ENCODE measurements around the gene MRTFA. TPM values are rescaled to one million over a fixed set of nuclear protein-coding genes. Genes with fewer than 3 reads are reported as not detected.
"Not testable (repeated sequence)": the region's sequence is repeated elsewhere in the genome, so short reads cannot be mapped to it uniquely, and the experiment has no call there.

The MRTFA gene
- total RNA-seq, result 49.8 TPM
- long read RNA-seq, partial matches to known transcripts, result 8 of 25 reads
- long read RNA-seq, other reads (novel, unspliced or antisense), result 17 of 25 reads

DNA sequence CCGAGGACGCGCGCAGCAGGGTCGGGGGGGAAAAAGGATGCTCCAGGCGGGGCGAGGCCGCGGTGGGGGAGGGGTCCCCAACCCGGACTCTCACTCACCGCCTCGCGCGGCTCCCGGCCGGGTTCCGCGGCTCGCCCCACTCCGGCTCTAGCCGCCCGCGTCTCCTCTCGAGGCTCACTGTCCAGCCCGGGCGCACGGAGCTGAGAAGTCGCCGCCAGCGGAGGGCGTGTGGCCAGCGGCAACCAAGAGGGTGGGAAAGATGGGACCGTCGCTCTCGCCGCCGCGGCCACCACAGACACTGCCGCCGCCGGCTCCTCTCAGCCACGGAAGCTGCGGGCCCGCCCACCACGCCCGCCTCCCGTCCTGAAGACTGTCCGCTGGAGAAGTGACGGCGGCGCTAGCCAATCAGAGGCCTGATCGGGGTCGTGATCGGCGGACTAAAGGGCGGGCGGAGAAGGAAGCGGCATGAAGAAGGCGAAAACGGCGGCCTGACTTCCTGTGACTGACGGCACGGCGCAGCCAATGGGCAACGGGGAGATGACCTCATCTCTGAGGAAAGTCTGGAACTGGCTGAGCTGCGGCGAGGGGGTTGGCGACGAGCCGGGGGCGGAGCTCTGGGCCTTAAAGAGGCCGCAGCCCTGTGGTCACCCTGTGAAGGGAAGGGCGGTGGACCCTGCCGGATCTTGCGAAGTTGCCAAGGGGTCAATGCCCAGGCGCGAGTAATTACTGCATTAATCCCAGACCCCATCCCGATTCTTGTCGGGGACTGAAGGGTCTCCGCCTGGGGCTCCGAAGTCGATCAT, at the start of gene MRTFA:
Gene MRTFA, minus strand, starts transcription at position 340 of the 803 bp plus-strand sequence.
- peak; percentile 100 for DNase-seq (ENCODE audit: low spot score)

DNA sequence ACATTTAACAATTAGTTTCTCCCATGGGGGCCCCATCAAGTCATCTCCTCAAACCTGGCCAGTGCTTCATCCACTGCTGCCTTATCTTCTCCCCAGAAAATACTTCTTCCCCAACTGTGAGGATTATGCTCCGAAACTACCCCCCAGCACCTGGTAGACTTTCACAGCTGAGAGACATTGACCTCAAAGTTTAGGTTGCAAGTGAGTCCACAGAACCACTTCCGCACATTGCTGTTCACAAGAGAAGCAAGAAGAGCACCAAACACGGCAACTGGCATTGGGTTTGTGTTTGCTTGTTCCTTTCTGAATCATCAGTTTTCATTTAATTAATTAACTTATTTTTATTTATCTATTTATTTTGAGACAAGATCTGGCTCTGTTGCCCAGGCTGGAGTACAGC, 48.9 kb upstream of the MRTFA start:
- DNase-seq (ENCODE audit: low spot score), result no peak

DNA sequence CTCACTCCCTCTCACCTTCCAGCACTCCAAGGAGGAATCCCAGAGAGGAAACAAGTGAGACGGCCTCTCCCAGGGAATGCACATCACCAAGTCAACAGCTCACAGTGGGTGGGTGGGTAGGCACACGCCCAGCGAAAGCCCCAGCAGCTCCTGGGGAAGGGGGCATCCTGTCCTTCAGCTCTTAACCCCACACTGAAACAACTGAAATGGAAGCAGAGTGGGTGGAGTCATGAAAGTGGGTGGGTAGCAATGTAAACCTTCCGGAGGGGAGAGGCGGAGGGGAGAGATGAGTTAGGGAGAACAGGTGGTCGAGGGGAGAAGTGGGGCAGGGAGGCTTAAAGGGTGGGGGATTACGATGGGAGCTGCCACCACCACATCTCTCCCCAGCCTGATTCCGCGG, 48.2 kb upstream of the MRTFA start:
- no peak for DNase-seq (ENCODE audit: low spot score)

DNA sequence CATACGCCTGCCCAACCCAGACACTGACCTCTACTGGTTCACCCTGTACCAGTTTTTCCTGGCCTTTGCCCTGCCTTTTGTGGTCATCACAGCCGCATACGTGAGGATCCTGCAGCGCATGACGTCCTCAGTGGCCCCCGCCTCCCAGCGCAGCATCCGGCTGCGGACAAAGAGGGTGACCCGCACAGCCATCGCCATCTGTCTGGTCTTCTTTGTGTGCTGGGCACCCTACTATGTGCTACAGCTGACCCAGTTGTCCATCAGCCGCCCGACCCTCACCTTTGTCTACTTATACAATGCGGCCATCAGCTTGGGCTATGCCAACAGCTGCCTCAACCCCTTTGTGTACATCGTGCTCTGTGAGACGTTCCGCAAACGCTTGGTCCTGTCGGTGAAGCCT, 44.9 kb upstream of the MRTFA start:
- DNase-seq (ENCODE audit: low spot score), result no peak

DNA sequence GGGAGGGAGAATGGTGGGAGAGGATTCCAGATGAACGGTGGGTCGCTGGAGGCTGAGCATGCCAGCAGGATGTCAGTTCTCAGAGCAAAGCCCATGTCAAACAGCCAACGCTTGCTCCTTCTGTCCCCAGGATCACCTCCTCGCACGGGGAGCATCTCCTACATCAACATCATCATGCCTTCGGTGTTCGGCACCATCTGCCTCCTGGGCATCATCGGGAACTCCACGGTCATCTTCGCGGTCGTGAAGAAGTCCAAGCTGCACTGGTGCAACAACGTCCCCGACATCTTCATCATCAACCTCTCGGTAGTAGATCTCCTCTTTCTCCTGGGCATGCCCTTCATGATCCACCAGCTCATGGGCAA, 44.3 kb upstream of the MRTFA start:
- no peak for DNase-seq (ENCODE audit: low spot score)

DNA sequence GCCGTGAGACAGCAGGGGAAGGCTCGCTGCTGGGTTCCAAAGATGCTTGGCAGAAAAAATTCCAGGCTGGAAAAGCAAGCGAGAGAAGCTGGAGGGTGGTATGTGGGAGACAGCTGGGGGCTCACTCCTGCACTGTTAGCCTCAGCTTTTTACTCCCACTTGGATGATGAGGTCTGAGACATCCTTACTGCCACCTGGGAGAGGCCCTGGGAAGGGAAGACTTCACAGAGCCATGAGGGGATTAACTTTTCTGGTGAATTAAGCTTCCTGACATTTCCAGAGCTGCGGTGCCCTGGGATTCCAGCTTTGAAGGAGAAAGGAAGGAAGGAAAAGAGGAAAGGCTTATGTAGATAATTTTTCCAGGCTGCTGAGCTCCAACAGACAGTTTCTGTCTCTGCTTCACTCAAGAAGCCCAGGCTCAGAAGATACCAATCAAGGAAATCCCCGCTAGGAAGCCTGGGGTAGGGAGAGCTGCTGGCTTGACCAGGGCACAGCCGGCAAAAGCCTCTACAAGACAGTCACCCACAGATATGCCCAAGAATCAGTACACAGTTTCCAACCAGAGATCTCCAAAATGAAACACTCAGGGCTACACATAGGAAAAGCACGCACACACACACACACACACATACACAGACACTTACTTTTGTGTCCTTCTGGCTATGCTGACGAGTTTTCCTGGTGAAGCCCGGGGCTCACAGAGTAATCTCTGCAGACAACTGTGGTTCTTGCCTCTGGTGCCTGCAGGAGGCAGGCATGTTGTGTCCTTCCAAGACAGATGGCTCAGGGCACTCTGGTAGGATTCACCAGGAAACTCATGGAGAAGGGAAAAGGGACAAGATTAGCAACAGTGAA, 43.7 kb upstream of the MRTFA start:
- DNase-seq (ENCODE audit: low spot score), result no peak

DNA sequence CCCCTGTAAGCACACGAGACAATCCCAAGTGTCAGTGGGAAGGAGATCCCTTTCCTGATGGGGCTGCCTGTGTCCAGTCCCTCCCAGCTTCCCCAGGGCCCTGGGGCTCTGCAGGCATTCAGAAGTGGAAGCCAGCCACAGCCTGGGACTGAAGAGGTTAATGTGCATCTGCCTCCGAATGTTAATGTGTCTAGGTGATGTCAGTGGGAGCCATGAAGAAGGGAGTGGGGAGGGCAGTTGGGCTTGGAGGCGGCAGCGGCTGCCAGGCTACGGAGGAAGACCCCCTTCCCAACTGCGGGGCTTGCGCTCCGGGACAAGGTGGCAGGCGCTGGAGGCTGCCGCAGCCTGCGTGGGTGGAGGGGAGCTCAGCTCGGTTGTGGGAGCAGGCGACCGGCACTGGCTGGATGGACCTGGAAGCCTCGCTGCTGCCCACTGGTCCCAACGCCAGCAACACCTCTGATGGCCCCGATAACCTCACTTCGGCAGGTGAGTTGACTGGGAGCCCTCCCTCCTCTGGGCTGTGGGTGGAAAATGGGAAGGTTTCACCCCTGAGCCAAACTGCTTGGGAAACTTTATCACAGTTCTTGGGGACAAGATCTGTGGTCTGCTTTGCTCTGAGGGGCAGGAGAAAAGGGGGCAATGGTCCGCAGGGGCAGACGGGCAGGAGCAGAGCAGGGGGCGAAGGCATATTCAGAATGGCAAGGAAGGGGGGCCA, 42.9 kb upstream of the MRTFA start, which contains the start of gene MCHR1:
Gene MCHR1, plus strand, starts transcription at position 236 of the 715 bp plus-strand sequence. Its CDS starts 169 bp downstream, at position 405.
- no peak for DNase-seq (ENCODE audit: low spot score)

DNA sequence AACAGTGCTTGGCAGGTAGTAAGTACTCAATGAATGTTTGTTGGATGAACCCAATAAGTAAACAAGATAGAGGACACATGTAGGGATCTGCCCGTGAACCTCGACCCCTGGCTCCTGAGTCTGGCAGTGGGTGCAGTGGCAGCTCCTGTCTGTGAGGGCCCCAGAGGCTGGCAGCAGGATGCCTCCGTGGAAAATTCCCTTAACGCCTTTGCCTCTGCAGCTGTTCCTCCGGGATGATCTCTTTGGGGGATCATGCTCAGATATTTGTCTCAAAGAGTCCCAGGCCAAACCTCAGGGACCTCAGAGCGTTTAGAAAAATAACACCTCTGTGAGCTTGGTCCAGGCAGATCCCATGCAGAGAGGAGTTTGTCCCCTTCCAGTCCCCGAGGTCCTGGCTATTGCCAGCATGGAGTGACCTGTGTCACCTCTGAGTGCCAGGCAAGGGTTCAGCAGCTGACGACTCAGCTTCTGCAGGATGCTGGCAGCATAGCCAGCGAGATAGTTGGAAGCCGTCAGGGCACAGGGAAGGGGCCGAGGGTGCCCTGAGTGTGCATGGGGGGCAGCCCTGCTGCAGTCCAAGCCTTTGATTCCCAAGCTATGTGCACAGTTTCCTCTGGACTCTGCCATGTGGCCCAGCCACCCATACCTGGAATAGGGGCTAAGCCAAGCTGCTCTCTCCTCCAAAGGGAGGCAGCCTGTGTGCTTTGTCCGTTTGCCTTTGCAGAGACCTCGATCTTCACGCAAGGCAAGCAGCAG, 42.2 kb upstream of the MRTFA start:
- no peak for DNase-seq (ENCODE audit: low spot score)

DNA sequence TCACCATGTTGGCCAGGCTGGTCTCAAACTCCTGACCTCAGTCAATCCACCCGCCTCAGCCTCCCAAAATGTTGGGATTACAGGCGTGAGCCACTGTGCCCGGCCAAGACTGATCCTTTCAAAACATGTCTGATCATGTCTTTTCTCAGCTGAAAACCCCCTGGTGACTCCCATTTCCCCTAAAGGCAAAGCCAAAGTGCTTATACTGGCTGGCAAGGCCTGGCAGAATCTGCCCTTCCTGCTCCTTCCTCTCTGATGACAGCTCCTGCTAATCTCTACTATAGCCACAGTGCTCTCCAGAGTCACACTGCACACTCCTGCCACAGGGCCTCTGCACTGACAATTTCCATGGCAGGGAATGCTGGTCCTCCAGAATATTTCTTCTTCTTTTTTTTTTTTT, 40.1 kb upstream of the MRTFA start:
- no peak for DNase-seq (ENCODE audit: low spot score)

DNA sequence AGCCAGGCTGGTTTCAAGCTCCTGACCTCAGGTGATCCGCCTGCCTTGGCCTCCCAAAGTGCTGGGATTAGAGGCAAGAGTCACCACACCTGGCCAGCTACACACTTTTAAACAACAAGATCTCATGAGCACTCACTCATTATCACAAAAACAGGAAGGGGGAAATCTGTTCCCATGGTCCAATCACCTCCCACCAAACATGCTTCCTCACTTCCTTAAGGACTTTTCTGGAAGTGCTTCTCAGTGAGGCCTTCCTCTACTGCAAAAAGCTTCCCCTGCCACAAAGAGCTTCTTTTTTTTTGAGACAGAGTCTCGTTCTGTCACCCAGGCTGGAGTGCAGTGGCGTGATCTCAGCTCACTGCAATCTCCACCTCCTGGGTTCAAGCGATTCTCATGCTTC, 39.6 kb upstream of the MRTFA start:
- not testable (repeated sequence) for DNase-seq (ENCODE audit: low spot score)

DNA sequence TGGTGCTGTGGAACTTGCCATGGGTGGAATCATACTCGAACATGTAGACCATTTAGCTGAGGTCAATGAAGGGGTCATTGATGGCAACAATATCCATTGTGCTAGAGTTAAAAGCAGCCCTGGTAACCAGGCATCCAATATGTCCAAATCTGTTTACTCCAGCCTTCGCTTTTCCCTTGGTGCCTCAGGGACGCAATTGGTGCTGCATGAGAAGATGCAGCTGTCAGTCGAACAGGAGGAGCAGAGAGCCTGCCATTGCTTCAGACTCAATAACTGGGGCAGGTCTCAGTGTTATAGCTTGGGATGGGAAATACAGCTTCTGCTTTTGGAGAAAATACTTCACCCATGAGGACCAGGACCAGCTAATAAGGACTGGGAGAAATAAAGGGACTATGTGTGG, 37.8 kb upstream of the MRTFA start:
- no peak for DNase-seq (ENCODE audit: low spot score)

DNA sequence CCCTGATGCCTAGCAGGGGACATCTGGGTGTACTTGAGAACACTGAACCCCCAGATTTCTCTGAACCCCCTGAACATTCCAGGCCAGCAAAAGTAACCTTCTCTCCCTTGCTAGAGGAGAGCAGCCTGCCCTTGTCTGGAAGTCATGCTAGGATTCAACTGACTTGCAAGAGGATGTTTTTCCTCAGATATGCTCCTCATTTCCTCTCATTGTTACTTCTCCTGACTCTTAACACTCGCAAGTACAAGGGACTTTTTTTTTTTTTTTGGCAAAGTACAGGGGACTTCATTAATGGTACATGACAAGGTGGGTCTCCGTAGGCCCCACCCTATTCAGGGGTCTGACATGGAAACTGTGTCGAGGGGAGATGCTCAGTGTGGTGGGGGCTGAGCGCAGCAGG, 36.5 kb upstream of the MRTFA start:
- DNase-seq (ENCODE audit: low spot score), result no peak

DNA sequence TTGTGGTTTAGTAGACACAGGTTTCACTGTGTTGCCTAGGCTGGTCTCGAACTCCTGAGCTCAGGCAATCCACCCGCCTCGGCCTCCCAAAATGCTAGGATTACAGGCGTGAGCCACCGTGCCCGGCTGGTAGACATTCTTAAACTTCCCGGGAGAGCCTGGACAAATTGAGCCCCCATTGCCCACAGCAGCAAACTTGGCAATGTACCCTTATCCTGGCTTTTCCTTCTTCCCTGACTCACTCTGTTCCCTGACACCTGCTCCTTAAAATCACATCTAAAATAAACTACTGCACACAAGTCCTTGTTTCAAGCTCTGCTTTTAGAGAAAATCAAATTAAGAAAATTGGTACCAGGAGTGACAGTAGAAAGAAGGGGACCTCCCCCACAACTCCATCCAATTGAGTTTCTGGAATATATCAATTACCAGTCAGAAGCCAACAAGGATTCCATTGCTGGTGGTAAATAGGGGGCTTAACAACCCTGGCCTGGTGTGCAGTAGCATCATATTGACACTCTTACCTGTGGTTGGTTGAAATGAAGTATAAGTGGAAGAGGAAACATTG, 35.4 kb upstream of the MRTFA start:
- no peak for DNase-seq (ENCODE audit: low spot score)

DNA sequence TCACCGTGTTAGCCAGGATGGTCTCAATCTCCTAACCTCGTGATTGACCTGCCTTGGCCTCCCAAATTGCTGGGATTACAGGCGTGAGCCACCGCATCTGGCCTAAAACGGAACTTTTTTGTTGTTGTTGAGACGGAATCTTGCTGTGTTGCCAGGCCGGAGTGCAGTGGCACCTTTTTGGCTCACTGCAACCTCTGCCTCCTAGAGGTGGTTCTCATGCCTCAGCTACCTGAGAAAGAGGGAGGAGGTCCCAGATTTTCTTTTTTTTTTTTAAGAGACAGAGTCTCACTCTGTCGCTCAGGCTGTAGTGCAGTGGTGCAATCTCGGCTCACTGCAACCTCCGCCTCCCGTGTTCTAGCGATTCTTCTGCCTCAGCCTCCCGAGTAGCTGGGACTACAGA, 34.9 kb upstream of the MRTFA start:
- no peak for DNase-seq (ENCODE audit: low spot score)

DNA sequence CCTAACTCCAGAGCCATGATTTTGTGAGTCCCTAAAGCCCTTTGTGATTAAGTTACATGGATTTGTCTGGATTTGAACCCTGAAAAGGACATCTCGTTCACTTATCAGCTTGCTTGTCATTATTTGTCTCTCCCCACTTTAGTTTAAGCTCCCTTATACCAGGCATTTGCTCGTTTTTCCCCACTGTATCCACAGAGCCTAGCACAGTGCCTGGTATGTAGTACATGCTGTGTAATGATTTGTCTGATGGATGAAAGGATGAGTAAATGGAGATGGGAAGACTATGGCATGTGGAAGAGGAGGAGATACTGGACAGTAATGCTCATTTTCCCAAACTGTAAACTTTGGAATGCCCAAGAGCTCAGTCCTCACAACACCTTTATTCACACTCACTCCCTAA, 33.5 kb upstream of the MRTFA start:
- no peak for DNase-seq (ENCODE audit: low spot score)

DNA sequence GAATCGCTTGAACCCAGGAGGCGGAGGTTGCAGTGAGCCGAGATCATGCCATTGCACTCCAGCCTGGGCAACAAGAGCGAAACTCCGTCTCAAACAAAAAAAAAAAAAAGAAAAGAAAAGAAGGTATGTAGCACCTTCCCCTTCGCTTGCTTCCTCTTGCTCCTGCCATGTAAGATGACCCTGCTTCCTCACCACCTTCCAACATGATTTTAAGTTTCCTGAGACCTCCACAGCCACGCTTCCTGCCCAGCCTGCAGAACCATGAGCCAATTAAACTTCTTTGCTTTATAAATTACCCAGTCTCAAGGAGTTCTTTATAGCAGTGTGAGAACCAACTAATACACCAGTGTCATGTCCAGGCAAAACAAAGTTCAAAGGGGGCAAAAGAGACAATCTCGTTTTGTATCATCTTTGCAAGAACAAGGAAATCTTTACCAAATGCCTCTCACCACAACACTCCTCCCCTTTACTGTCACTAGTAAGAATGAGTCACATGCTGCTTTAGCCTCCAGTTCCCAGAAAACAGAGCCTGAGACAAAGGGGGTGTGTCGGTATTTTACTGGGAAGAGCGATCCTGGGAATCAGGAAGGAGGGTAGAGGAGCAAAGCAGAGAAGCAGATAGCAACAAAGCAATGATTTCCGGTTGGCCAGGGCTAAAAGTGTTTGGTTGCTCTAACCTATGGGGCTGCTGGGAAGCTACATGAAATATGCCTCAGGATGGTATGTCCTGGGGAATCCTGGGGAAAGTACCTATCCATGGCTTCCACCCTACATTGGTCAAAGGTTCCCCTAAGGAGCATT, 32.3 kb upstream of the MRTFA start:
- DNase-seq (ENCODE audit: low spot score), result no peak

DNA sequence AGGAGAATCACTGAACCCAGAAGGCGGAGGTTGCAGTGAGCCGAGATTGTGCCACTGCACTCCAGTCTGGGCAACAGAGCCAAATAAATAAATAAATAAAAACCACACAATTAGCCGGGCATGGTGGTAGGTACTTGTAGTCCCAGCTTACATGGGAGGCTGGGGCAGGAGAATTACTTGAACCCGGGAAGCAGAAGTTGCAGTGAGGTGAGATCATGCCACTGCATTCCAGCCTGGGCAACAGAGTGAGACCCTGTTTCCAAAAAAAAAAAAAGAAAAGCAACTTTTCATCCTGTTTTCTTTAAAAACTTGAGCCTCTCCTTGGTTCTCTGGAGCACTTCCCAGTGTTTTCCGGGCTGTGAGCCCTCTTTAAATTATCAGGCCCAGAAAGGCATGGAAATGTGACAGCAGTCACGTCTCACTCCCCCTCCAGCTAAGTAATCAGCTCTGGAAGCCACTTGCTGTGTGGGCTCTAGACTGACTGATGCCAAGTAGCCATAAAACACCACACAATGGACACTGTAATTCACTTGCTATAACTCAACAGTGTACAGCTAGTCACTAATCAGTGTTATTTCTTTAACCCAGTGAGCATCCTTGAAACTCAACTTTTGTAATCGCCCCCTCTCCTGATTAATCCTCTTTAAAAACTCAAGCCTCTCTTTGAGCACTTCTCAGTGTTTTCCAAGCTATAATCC, 29.8 kb upstream of the MRTFA start:
- no peak for DNase-seq (ENCODE audit: low spot score)

DNA sequence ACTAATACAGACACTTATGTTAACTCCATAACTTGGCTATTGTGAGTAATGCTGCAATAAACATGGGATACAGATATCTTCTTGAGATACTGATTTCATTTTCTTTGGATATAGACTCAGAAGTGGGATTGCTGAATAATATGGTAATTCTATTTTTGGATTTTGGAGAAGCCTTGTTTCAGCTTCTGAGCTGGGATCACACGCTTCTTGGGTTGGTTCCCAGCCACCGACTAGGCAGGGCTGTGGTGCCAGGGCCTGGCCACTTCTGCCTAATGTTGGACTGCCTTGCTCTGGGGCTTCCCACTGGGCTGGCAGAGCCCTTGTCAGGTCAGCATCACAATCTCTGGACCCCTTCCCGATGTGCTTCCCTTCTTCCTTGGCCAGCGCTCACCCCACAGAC, 28.8 kb upstream of the MRTFA start:
- DNase-seq (ENCODE audit: low spot score), result no peak

DNA sequence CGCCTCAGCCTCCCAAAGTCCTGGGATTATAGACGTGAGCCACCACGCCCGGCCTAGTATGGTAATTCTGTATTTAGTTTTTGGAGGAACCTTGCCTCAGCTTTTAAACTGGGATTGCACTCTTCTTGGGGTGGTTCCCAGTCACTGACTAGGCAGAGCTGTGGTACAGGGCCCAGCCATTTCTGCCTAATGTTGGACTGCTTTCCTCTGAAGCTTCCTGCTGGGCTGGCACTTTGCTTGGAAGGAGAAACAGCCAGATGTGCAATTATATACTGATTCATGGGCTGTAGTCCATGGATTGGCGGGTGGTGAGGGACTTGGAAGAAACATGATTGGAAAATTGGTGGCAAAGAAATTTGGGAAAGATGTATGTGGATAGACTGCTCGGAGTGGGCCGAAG, 25.2 kb upstream of the MRTFA start:
- no peak for DNase-seq (ENCODE audit: low spot score)

All from mesenteric fat pad (tissue), 1 donor.